Spleen (tissue), 7 donors: ENCODE results near the gene LRFN2.

Source experiments
- CTCF ChIP-seq, 11 experiments: fragments of 200-600 bp in 7 of 11; fragments of 450-650 bp in 4 of 11; sonication (generic) in 4 of 11; IDR thresholded peaks in 8 of 11; conservative IDR thresholded peaks in 3 of 11; 1 replicate in 7 of 11; 2 replicates in 4 of 11; pipeline versions ENCODE4 v1.4.0 to v1.8.0; 2016 to 2021; ENCODE audit warnings: antibody characterized with exemption in 11 of 11, inconsistent platforms in 4 of 11, mild to moderate bottlenecking in 1 of 11
- POLR2AphosphoS5 ChIP-seq, 3 donors: sonication (generic); formaldehyde crosslinking; IDR thresholded peaks; one replicate each; pipeline ENCODE4 v1.5.1; 2017; ENCODE audit warnings: antibody characterized with exemption in 3 of 3
- donor health status: DM: no; HTN: no; CAD: no; lungs with moderate emphysema.
- donor health status: DM: no; HTN: no; CAD: no.
- donor health status: DM: no; HTN: no; CAD: no.

GRCh38 chr6:40631744-40632143 lies 44.6 kb upstream of the LRFN2 start:
- no peak for TF ChIP-seq CTCF (IDR thresholded peaks at IDR 0.05 in 8 of 11, conservative IDR thresholded peaks at IDR 0.05 in 3 of 11)
- no peak for TF ChIP-seq POLR2AphosphoS5 (IDR thresholded peaks at IDR 0.05)
